Heart right ventricle (tissue), 16 donors: Measurements from ENCODE around the gene PPP2R3A. TPM values are rescaled to one million over a fixed set of nuclear protein-coding genes. Genes with fewer than 3 reads are reported as not detected.

Source experiments
- ATAC-seq, 8 donors: fragments of 200-7000 bp; cut with Tn5 transposase; one replicate each; pipeline ENCODE4 v1.9.1; 2020; ENCODE audit warnings: mild to moderate bottlenecking in 8 of 8, moderate library complexity in 8 of 8, moderate number of reproducible peaks in 1 of 8
- DNase-seq, 2 donors: peaks; one replicate each; pipeline ENCODE4 v3.0.0-alpha.2; 2020
- H3K27ac ChIP-seq, 10 donors: fragments of 200-600 bp; sonication (generic) in 2 of 10; one replicate each; pipeline versions ENCODE4 v1.5.0 to v1.8.0; 2020 to 2022; ENCODE audit warnings: mild to moderate bottlenecking in 3 of 10
- H3K27me3 ChIP-seq, 7 donors: fragments of 200-600 bp; one replicate each; pipeline ENCODE4 v1.8.0; 2021 to 2022; ENCODE audit warnings: mild to moderate bottlenecking in 2 of 7
- H3K36me3 ChIP-seq, 9 donors: fragments of 200-600 bp; sonication (generic) in 1 of 9; one replicate each; pipeline versions ENCODE4 v1.5.0 to v1.8.0; 2020 to 2022; ENCODE audit warnings: mild to moderate bottlenecking in 2 of 9
- H3K4me1 ChIP-seq, 9 donors: fragments of 200-600 bp; sonication (generic) in 1 of 9; one replicate each; pipeline versions ENCODE4 v1.5.0 to v1.8.0; 2020 to 2022; ENCODE audit warnings: mild to moderate bottlenecking in 4 of 9
- H3K4me3 ChIP-seq, 10 donors: fragments of 200-600 bp; sonication (generic) in 2 of 10; one replicate each; pipeline versions ENCODE4 v1.5.0 to v1.8.0; 2020 to 2022; ENCODE audit warnings: mild to moderate bottlenecking in 7 of 10, moderate library complexity in 2 of 10
- H3K9me3 ChIP-seq, 11 donors: fragments of 200-600 bp in 10 of 11; sonication (generic) in 2 of 11; one replicate each; pipeline versions ENCODE4 v1.5.0 to v1.8.0; 2013 to 2022; ENCODE audit warnings: mild to moderate bottlenecking in 2 of 11, control low read depth in 1 of 11, moderate library complexity in 1 of 11
- CTCF ChIP-seq, 9 donors: fragments of 200-600 bp; sonication (generic) in 2 of 9; IDR thresholded peaks; one replicate each; pipeline versions ENCODE4 v1.5.0 to v1.8.0; 2021 to 2022; ENCODE audit warnings: antibody characterized with exemption in 9 of 9, mild to moderate bottlenecking in 5 of 9, moderate library complexity in 1 of 9
- WGBS, 2 donors: extraction: QIAGEN DNeasy Blood & Tissue Kit; methylation state at CpG; one replicate each; pipeline ENCODE4 v1.1.7; 2013; ENCODE audit warnings: inconsistent platforms in 1 of 2; 5-methylcytosine and 5-hydroxymethylcytosine counted together
- intact Hi-C, 10 donors: fragments of 100-400 bp; cut with DNase I; formaldehyde crosslinking; loops; one replicate each; pipeline versions ENCODE4 v1.11.1 to v1.14.2; 2022
- polyA plus RNA-seq, 2 donors: library from polyadenylated mRNA; stranded (reverse); fragments of 200-250 nt; gene quantifications; one replicate each; pipeline ENCODE4 v1.2.3, GENCODE V29; 2013
- total RNA-seq, 10 donors: library from RNA; stranded (reverse); fragmentation: NEBNext Ultra II Directional in 3 of 10; extraction: Animal tissue kit (Norgen Biotek cat#: 25700) in 3 of 10; gene quantifications; one replicate each; pipeline versions ENCODE4 v1.2.1 to v1.2.4, GENCODE V29; 2021 to 2023
- donor health status: Arrhythmogenic right ventricular cardiomyopathy.
- donor health status: ischemic (EF 13 %, LVEDD 7.1; RV severe dilation, severe dysfunction).
- donor health status: healthy with polysubstance abuse.
- donor health status: DM: no; HTN: yes; CAD: no.
- donor health status: DM: no; HTN: no; CAD: no.
- donor health status: ischemic (EF 25% LVEDD 6.9; RV normal size, moderate dysfunction).
- donor health status: ischemic (EF 25% LVEDD 5.7; RV mildly dilated, moderate dysfunction).
- donor health status: healthy.
- donor health status: DM: yes; HTN: yes; CAD: no.
- donor health status: Ischemic cardiomyopathy.
- donor health status: ischemic (EF 35%, LVEDD 5.7; RV mildly dilated, moderate dysfunction).
- donor health status: nonischemic (EF 11% LVEDD 7.7; RV severe dilation, severe dysfunction).
- donor health status: DM: yes; HTN: yes; CAD: no.
- donor health status: PGD.
- donor health status: ischemic (EF 29% LVEDD 5.4; RV normal size, mild dysfunction).
- donor health status: nonischemic (EF 23%, LVEDD 6.1; RV moderate dilation, normal function).

PPP2R3A gene
- total and polyA plus RNA-seq, 12 donors, result 4.9 to 148 (median 106) TPM

DNA sequence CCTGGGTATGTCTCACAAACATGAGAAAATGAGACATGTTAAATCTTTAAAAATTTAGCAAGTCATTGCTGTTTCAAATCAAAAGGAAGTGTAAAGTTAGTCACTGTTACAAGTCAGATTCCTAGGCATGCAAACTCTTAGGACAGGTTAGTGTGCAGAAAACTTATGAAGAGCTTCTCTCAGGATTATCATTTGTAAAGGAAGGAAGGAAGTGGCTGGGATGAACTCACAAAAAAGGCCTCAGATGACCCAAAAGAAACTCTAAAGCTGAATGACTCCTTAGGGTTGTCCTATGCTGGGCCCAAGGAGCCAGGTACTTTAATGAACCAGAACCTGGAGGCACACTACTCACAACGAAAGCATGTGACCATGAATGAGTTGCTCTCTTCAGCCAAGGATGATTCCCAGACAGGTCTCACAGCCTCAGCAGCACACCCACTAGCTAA is 205.6 kb downstream of the PPP2R3A start:
- TF ChIP-seq CTCF (IDR thresholded peaks at IDR 0.05), result no peak
- Histone ChIP-seq H3K4me1 (peaks cover 0 to 68% (median 39%) of the 10 kb centered on the region in 9 donors), H3K4me3 (no peak overlapping the region), H3K36me3 (no peaks in the 10 kb centered on the region), H3K27ac (no peak overlapping the region), H3K27me3 (no peaks in the 10 kb centered on the region), H3K9me3 (peaks cover 0 to 3% (median 0%) of the 10 kb centered on the region in 11 donors)
- intact Hi-C loops, result no loop called here
- DNase-seq (no peak), ATAC-seq (no peak)
- 16 to 35% methylated on average over 1 of the region's 1 CpG for WGBS, 2 donors

- no peak overlapping the region for H3K4me3 ChIP-seq
- DNase-seq (no peak), ATAC-seq (no peak)
- H3K4me1 ChIP-seq, result peaks cover 4 to 86% (median 54%) of the 10 kb centered on the region in 9 donors
- intact Hi-C loops, result no loop called here
- H3K27me3 ChIP-seq, result no peaks in the 10 kb centered on the region
- TF ChIP-seq CTCF (IDR thresholded peaks at IDR 0.05), result no peak
- no peak overlapping the region for H3K27ac ChIP-seq
- no peaks in the 10 kb centered on the region for H3K36me3 ChIP-seq
- no peaks in the 10 kb centered on the region for H3K9me3 ChIP-seq
Observed at GRCh38 chr3:136173939-136174490, 208.5 kb downstream of the PPP2R3A start.

DNA sequence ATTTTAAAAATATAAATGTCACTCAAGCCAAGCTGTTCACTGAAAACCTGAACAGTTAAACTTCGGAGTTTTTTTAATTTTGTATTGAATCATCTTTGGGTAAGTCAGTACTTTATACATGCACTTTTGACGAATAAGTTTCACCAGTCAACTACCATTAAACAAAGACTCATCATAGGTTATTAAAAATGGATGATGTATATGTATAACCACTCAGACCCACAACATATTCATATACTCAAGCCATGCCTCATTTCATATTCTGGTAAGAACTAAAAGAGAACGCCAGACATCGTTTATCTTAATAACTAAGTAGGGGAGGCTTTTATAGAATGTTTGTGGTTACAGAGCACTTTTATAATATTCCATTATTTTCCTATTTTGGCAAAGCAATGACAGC is 212.3 kb downstream of the PPP2R3A start:
- no peak overlapping the region for H3K27ac ChIP-seq
- intact Hi-C loops, result no loop called here
- TF ChIP-seq CTCF (IDR thresholded peaks at IDR 0.05), result no peak
- H3K9me3 ChIP-seq, result no peaks in the 10 kb centered on the region
- H3K4me3 ChIP-seq, result no peak overlapping the region
- WGBS, 2 donors, result 64 to 67% methylated on average over 4 of the region's 4 CpGs
- ATAC-seq, result no peak
- H3K4me1 ChIP-seq, result peaks cover 8 to 94% (median 69%) of the 10 kb centered on the region in 9 donors
- no peak for DNase-seq
- H3K36me3 ChIP-seq, result no peaks in the 10 kb centered on the region
- no peaks in the 10 kb centered on the region for H3K27me3 ChIP-seq

GRCh38 chr3:136181741-136182140 is 216.2 kb downstream of the PPP2R3A start:
- intact Hi-C loops, result no loop called here
- Histone ChIP-seq H3K4me3 (no peak overlapping the region), H3K36me3 (no peaks in the 10 kb centered on the region), H3K27ac (no peak overlapping the region), H3K27me3 (no peaks in the 10 kb centered on the region), H3K4me1 (peaks cover 10 to 92% (median 65%) of the 10 kb centered on the region in 9 donors), H3K9me3 (no peaks in the 10 kb centered on the region)
- ATAC-seq (no peak), DNase-seq (no peak)
- no peak for TF ChIP-seq CTCF (IDR thresholded peaks at IDR 0.05)
- 89% methylated on average over 8 of the region's 8 CpGs for WGBS, 2 donors
